OCI-LY1 (cell line): ENCODE results near the gene IGSF10.

Source experiments
- H2AFZ ChIP-seq: fragments of 200-600 bp; sonication (generic), shearing (Covaris generic); 2 replicates; pipeline ENCODE4 v1.6.0; 2014; ENCODE audit warnings: antibody characterized with exemption, mild to moderate bottlenecking, low read length
- H3F3A ChIP-seq: fragments of 200-600 bp; sonication (generic), shearing (Covaris generic); 2 replicates; pipeline ENCODE4 v1.6.0; 2014; ENCODE audit warnings: mild to moderate bottlenecking, antibody characterized with exemption, low read length, moderate library complexity; ENCODE audit not compliant: insufficient read depth
- H3K27ac ChIP-seq: fragments of 200-600 bp; sonication (generic); 2 replicates; pipeline ENCODE4 v1.5.1; 2014; ENCODE audit warnings: low read length, mixed run types, mild to moderate bottlenecking, low read depth; ENCODE audit not compliant: poor library complexity, severe bottlenecking
- H3K27me3 ChIP-seq: fragments of 200-600 bp; sonication (generic); 2 replicates; pipeline ENCODE4 v1.6.0; 2014; ENCODE audit warnings: antibody characterized with exemption, mild to moderate bottlenecking, low read length, moderate library complexity; ENCODE audit not compliant: insufficient read depth
- H3K36me3 ChIP-seq: fragments of 200-600 bp; sonication (generic); 2 replicates; pipeline ENCODE4 v1.6.1; 2014; ENCODE audit warnings: mild to moderate bottlenecking, antibody characterized with exemption, low read length, moderate library complexity, mixed read lengths; ENCODE audit not compliant: insufficient read depth
- H3K4me1 ChIP-seq: fragments of 200-600 bp; sonication (generic); 2 replicates; pipeline ENCODE4 v1.5.1; 2014; ENCODE audit warnings: mild to moderate bottlenecking, low read length, moderate library complexity; ENCODE audit not compliant: insufficient read depth, severe bottlenecking
- H3K4me2 ChIP-seq: fragments of 200-600 bp; sonication (generic), shearing (Covaris generic); 2 replicates; pipeline ENCODE4 v1.6.1; 2014; ENCODE audit warnings: low read length
- H3K4me3 ChIP-seq: fragments of 200-600 bp; sonication (generic); 2 replicates; pipeline ENCODE4 v1.5.1; 2014; ENCODE audit warnings: low read length, low read depth, mild to moderate bottlenecking, mixed read lengths; ENCODE audit not compliant: poor library complexity, severe bottlenecking
- H3K79me2 ChIP-seq: fragments of 200-600 bp; shearing (Covaris generic); 2 replicates; pipeline ENCODE4 v1.6.1; 2016; ENCODE audit warnings: mixed run types, low read length, mixed read lengths; ENCODE audit not compliant: insufficient read depth
- H3K9ac ChIP-seq: fragments of 200-600 bp; sonication (generic), shearing (Covaris generic); 2 replicates; pipeline ENCODE4 v1.6.1; 2014; ENCODE audit warnings: mild to moderate bottlenecking, low read length, mixed read lengths
- H3K9me2 ChIP-seq: fragments of 200-600 bp; sonication (generic), shearing (Covaris generic); 2 replicates; pipeline ENCODE4 v1.6.1; 2014; ENCODE audit warnings: low read depth, mild to moderate bottlenecking, low read length, mixed read lengths
- H3K9me3 ChIP-seq: fragments of 200-600 bp; shearing (Covaris generic); 2 replicates; pipeline ENCODE4 v1.6.1; 2014; ENCODE audit warnings: low read length, mixed read lengths
- H4K20me1 ChIP-seq: fragments of 200-600 bp; sonication (generic), shearing (Covaris generic); 2 replicates; pipeline ENCODE4 v1.6.0; 2016; ENCODE audit warnings: mild to moderate bottlenecking, low read length; ENCODE audit not compliant: insufficient read depth
- EZH2 ChIP-seq: fragments of 200-600 bp; sonication (generic), shearing (Covaris generic); IDR thresholded peaks from 2 replicates; pipeline ENCODE4 v1.8.0; 2017; ENCODE audit warnings: borderline replicate concordance, mixed run types, mild to moderate bottlenecking, antibody characterized with exemption, low read length, moderate library complexity, mixed read lengths
- TF ChIP-seq, protein P1 (sequence below): fragments of 200-600 bp; sonication (generic), shearing (Covaris generic); IDR thresholded peaks from 2 replicates; pipeline ENCODE4 v1.5.1; 2017; ENCODE audit warnings: mild to moderate bottlenecking, antibody characterized with exemption, low read length, moderate library complexity, mixed read lengths

Gene IGSF10

DNA sequence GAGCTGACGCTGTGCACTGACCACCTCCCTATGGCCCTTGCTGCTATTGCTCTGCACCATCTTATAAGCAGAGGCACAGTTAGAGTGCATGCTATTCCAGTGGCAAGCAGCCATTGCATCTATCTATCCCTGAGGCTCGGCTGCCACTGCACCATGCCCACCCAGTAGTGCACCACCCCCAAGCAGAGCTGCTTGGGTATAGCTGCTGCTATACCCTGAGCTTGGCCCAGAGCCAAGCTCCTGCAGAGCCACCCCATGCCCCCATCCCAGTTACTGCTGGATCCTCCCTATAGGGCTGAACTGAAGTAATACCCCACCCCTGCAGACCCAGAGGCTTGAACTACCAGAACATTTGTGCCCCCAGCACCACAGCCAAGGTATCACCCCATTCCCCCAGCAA is 19.6 kb upstream of the IGSF10 start:
- Histone ChIP-seq H3K79me2 (no peaks in the 10 kb centered on the region), H3K27me3 (no peaks in the 10 kb centered on the region), H2AFZ (no peak overlapping the region), H3K9me2 (no peaks in the 10 kb centered on the region), H3F3A (no peaks in the 10 kb centered on the region), H3K4me1 (no peaks in the 10 kb centered on the region), H4K20me1 (no peaks in the 10 kb centered on the region), H3K27ac (no peak overlapping the region), H3K36me3 (no peaks in the 10 kb centered on the region), H3K9me3 (0 out of 2 replicates have a peak, but pooled peaks cover 3% of the 10 kb centered on the region), H3K9ac (no peak overlapping the region), H3K4me3 (no peak overlapping the region), H3K4me2 (no peak overlapping the region)
- TF ChIP-seq, protein P1, sequence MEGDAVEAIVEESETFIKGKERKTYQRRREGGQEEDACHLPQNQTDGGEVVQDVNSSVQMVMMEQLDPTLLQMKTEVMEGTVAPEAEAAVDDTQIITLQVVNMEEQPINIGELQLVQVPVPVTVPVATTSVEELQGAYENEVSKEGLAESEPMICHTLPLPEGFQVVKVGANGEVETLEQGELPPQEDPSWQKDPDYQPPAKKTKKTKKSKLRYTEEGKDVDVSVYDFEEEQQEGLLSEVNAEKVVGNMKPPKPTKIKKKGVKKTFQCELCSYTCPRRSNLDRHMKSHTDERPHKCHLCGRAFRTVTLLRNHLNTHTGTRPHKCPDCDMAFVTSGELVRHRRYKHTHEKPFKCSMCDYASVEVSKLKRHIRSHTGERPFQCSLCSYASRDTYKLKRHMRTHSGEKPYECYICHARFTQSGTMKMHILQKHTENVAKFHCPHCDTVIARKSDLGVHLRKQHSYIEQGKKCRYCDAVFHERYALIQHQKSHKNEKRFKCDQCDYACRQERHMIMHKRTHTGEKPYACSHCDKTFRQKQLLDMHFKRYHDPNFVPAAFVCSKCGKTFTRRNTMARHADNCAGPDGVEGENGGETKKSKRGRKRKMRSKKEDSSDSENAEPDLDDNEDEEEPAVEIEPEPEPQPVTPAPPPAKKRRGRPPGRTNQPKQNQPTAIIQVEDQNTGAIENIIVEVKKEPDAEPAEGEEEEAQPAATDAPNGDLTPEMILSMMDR = no peak
- no peak for TF ChIP-seq EZH2

- Histone ChIP-seq H3K27me3 (no peaks in the 10 kb centered on the region), H3K36me3 (no peaks in the 10 kb centered on the region), H3K4me1 (no peaks in the 10 kb centered on the region), H3K79me2 (no peaks in the 10 kb centered on the region), H3K9ac (no peak overlapping the region), H3F3A (no peaks in the 10 kb centered on the region), H3K9me3 (0 out of 2 replicates have a peak, but pooled peaks cover 3% of the 10 kb centered on the region), H3K4me2 (no peak overlapping the region), H4K20me1 (no peaks in the 10 kb centered on the region), H3K9me2 (no peaks in the 10 kb centered on the region), H2AFZ (no peak overlapping the region), H3K4me3 (no peak overlapping the region), H3K27ac (no peak overlapping the region)
- no peak for TF ChIP-seq EZH2
- TF ChIP-seq, protein P1 = no peak
These were observed 18.6 kb upstream of the IGSF10 start for GRCh38 chr3:151479452-151479851.

GRCh38 chr3:151478335-151478697 is 17.5 kb upstream of the IGSF10 start:
- no peak overlapping the region for H3K9ac ChIP-seq
- H3K27ac ChIP-seq = no peak overlapping the region
- no peak overlapping the region for H3K4me3 ChIP-seq
- H3K4me2 ChIP-seq = no peak overlapping the region
- no peaks in the 10 kb centered on the region for H4K20me1 ChIP-seq
- H3K36me3 ChIP-seq = no peaks in the 10 kb centered on the region
- H3K27me3 ChIP-seq = no peaks in the 10 kb centered on the region
- TF ChIP-seq EZH2 = no peak
- TF ChIP-seq, protein P1 = no peak
- no peaks in the 10 kb centered on the region for H3K4me1 ChIP-seq
- no peak overlapping the region for H2AFZ ChIP-seq
- no peaks in the 10 kb centered on the region for H3K79me2 ChIP-seq
- H3K9me3 ChIP-seq = 0 out of 2 replicates have a peak, but pooled peaks cover 3% of the 10 kb centered on the region
- H3K9me2 ChIP-seq = no peaks in the 10 kb centered on the region
- H3F3A ChIP-seq = no peaks in the 10 kb centered on the region
